ENCODE results near the gene DCD. TPM values are rescaled to one million over a fixed set of nuclear protein-coding genes. Genes with fewer than 3 reads are reported as not detected.

Gene DCD
- total RNA-seq, 1 experiment from 2014 or later, result not detected

DNA sequence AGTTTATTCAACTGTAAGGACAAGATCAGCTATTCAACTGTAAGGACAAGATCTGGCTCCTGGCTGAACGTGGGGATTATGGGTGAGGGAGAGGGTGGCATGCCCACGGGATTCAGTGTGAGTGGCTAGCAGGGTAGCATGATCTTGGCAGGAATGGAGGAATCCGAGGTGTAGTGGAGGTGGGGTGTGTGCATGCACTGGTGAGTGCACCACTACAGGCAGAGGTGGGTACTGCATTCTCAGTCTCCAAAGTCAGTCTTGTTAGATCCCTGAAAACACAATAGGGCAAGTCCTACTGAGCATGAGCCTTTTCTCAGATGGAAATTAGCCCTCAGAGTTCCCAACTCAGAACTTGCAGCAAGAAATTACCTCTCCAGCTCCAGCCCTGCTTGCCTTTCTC lies 32.2 kb upstream of the DCD start:
- H3K9me3 ChIP-seq (ENCODE audit: low read depth, low read length, poor library complexity, severe bottlenecking), result no peaks in the 10 kb centered on the region
- POLR2A ChIA-PET (ENCODE audit: low non-redundant PET), result no interaction called here
- TF ChIP-seq, protein P1, sequence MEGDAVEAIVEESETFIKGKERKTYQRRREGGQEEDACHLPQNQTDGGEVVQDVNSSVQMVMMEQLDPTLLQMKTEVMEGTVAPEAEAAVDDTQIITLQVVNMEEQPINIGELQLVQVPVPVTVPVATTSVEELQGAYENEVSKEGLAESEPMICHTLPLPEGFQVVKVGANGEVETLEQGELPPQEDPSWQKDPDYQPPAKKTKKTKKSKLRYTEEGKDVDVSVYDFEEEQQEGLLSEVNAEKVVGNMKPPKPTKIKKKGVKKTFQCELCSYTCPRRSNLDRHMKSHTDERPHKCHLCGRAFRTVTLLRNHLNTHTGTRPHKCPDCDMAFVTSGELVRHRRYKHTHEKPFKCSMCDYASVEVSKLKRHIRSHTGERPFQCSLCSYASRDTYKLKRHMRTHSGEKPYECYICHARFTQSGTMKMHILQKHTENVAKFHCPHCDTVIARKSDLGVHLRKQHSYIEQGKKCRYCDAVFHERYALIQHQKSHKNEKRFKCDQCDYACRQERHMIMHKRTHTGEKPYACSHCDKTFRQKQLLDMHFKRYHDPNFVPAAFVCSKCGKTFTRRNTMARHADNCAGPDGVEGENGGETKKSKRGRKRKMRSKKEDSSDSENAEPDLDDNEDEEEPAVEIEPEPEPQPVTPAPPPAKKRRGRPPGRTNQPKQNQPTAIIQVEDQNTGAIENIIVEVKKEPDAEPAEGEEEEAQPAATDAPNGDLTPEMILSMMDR (conservative IDR thresholded peaks at IDR 0.05; ENCODE audit: low read depth, low read length), result peak; percentile 62
- TF ChIP-seq EZH2 (IDR thresholded peaks at IDR 0.05; ENCODE audit: borderline replicate concordance, low read depth, low read length, poor library complexity, severe bottlenecking), result no peak
- no peaks in the 10 kb centered on the region for H3K36me3 ChIP-seq (ENCODE audit: insufficient read depth, low read length, poor library complexity, severe bottlenecking)
- H3K4me1 ChIP-seq (ENCODE audit: insufficient read depth, low read length, poor library complexity, severe bottlenecking), result peaks cover 8% of the 10 kb centered on the region
- no peaks in the 10 kb centered on the region for H3K27me3 ChIP-seq (replicated peaks; ENCODE audit: insufficient read depth, low read depth, low read length, poor library complexity)
- BruUV-seq (replicated peaks), result no TSS peak
- peak; percentile 42 for DNase-seq (ENCODE audit: low spot score)
- H3K27ac ChIP-seq (ENCODE audit: low read depth, low read length, poor library complexity, severe bottlenecking), result no peak overlapping the region
- no peak overlapping the region for H3K4me3 ChIP-seq (ENCODE audit: low read depth, low read length, poor library complexity, severe bottlenecking)
- intact Hi-C loops (cut with micrococcal nuclease; ENCODE audit: unreplicated experiment), result no loop called here
- CTCF ChIA-PET, result interaction anchor here (0.6 to 0.7 kb wide), 2 partner anchors 22 to 355 kb away, joined by 3 to 6 read pairs; partner anchors contain the start of gene COPZ1

DNA sequence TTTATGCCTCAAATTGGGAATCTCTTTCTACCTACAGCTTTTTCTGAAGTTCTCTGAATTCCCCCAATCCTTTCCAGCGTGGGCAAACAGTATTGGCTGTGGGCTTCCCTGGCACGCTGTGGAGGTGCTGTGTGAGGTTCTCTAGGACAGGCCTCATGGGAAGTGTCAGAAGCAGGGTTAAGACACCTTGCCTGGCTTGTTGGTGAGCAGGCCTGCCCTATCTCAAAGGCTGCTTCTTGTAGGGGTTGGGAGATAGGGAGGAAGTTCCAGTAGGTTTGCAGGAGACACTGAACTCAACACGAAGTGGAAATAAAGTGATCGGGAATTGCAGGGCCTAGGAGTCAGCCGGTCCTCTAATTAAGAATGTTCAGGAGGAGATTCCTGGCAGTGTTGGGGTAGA lies 30.0 kb upstream of the DCD start:
- no peak for DNase-seq (ENCODE audit: low spot score)
- no peak for TF ChIP-seq EZH2 (IDR thresholded peaks at IDR 0.05; ENCODE audit: borderline replicate concordance, low read depth, low read length, poor library complexity, severe bottlenecking)
- TF ChIP-seq, protein P1 (conservative IDR thresholded peaks at IDR 0.05; ENCODE audit: low read depth, low read length), result no peak
- BruUV-seq (replicated peaks), result no TSS peak
- Histone ChIP-seq H3K4me1 (ENCODE audit: insufficient read depth, low read length, poor library complexity, severe bottlenecking) (peaks cover 2% of the 10 kb centered on the region), H3K9me3 (ENCODE audit: low read depth, low read length, poor library complexity, severe bottlenecking) (no peaks in the 10 kb centered on the region), H3K27me3 (replicated peaks; ENCODE audit: insufficient read depth, low read depth, low read length, poor library complexity) (no peaks in the 10 kb centered on the region), H3K36me3 (ENCODE audit: insufficient read depth, low read length, poor library complexity, severe bottlenecking) (no peaks in the 10 kb centered on the region), H3K4me3 (ENCODE audit: low read depth, low read length, poor library complexity, severe bottlenecking) (no peak overlapping the region), H3K27ac (ENCODE audit: low read depth, low read length, poor library complexity, severe bottlenecking) (no peak overlapping the region)
- POLR2A ChIA-PET (ENCODE audit: low non-redundant PET), result no interaction called here
- CTCF ChIA-PET, result no interaction called here
- intact Hi-C loops (cut with micrococcal nuclease; ENCODE audit: unreplicated experiment), result no loop called here

DNA sequence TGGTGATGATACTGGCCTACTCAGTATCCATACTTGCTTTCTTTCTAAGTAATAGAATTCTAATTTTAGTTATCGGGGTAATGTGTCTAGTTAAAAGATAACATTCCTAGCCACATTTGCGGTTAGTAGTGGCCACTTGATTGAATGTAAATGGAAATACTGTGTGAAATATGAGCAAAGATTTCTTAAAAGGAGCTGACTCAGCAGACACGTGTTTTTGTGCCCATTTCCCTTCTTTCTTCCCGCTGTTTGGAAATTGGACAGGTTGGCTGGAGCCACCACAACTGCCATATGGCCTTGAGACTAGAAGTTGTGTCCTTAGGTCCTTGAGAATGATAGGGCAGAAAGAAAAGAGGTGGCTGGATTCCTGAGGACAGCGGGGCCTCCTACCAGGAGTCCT lies 19.8 kb upstream of the DCD start:
- Histone ChIP-seq H3K4me1 (ENCODE audit: insufficient read depth, low read length, poor library complexity, severe bottlenecking) (no peaks in the 10 kb centered on the region), H3K9me3 (ENCODE audit: low read depth, low read length, poor library complexity, severe bottlenecking) (no peaks in the 10 kb centered on the region), H3K36me3 (ENCODE audit: insufficient read depth, low read length, poor library complexity, severe bottlenecking) (no peaks in the 10 kb centered on the region), H3K27me3 (replicated peaks; ENCODE audit: insufficient read depth, low read depth, low read length, poor library complexity) (no peaks in the 10 kb centered on the region), H3K4me3 (ENCODE audit: low read depth, low read length, poor library complexity, severe bottlenecking) (no peak overlapping the region), H3K27ac (ENCODE audit: low read depth, low read length, poor library complexity, severe bottlenecking) (no peak overlapping the region)
- TF ChIP-seq, protein P1 (conservative IDR thresholded peaks at IDR 0.05; ENCODE audit: low read depth, low read length), result no peak
- TF ChIP-seq EZH2 (IDR thresholded peaks at IDR 0.05; ENCODE audit: borderline replicate concordance, low read depth, low read length, poor library complexity, severe bottlenecking), result no peak
- DNase-seq (ENCODE audit: low spot score), result no peak
- ChIA-PET CTCF (no interaction called here), POLR2A (ENCODE audit: low non-redundant PET) (no interaction called here)
- no TSS peak for BruUV-seq (replicated peaks)
- intact Hi-C loops (cut with micrococcal nuclease; ENCODE audit: unreplicated experiment), result no loop called here

All from A673 (cell line).